ENCODE results near the gene MAPKAPK3. TPM values are rescaled to one million over a fixed set of nuclear protein-coding genes. Genes with fewer than 3 reads are reported as not detected.
A peak's percentile ranks its signal among the peaks of the same experiment; 100 is the strongest.

The MAPKAPK3 gene
- total and polyA plus RNA-seq, 7 experiments from 2014 or later: 26.7 to 196 (median 53.4) TPM

DNA sequence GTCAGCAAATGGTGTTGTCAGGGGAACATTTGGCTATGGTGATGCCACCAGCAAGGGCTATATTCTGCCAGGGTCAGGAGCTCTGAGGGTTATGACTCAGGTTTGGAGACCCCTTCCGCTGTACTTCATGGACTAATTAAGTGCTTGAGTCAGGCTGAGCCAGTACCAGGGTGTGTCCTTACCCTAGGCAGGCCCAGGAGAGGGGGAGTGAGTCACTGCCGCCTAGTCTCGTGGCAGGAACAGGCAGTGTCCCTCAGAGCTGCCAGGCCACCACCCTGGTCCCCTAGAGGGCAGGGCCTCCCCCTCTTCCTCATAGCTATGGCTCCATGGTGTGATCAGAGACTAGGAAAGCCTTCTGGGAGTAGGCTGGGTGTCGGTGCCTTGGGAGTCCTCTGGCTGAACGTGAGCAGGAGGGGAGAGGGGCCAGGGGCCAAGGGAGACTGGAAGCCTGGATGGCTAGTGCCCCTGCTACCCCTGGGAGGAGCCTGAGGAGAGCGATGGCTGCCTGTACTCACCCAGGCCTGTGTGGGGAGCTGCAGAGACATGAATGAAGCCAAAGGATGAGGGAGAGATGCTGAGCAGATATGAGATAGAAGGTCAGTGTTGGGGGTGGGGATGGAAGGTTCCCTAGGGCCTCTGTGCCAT, 10.6 kb downstream of the MAPKAPK3 start:
- H3K4me3 Mint-ChIP-seq: peak overlapping the region in 5 of 10 donors; percentile 19 to 45 (median 39)
- H3K27me3 Mint-ChIP-seq: no peaks in the 10 kb centered on the region
- peaks cover 0 to 31% (median 0%) of the 10 kb centered on the region in 5 donors for H3K36me3 Mint-ChIP-seq
- ATAC-seq (peak; percentile 90), DNase-seq (no peak)
- Histone ChIP-seq H3K27ac (ENCODE audit: low read depth, low read length) (no peak overlapping the region), H3K4me3 (ENCODE audit: low read length) (no peak overlapping the region), H3K36me3 (ENCODE audit: control insufficient read depth in 2 of 3, insufficient read depth in 3 of 3, low read length in 3 of 3) (no peaks in the 10 kb centered on the region), H3K9me3 (ENCODE audit: control insufficient read depth in 2 of 3, low read length in 3 of 3) (no peaks in the 10 kb centered on the region), H3K27me3 (ENCODE audit: control insufficient read depth in 2 of 2, insufficient read depth in 2 of 2, low read length in 2 of 2) (no peaks in the 10 kb centered on the region), H3K4me1 (ENCODE audit: control insufficient read depth in 2 of 2, insufficient read depth in 2 of 2, low read length in 2 of 2) (peaks cover 59 to 79% of the 10 kb centered on the region in 2 donors)
- ChIA-PET POLR2A (no interaction called here), CTCF (interaction anchor here (0.6 to 3.4 kb wide), 3 partner anchors 9 to 265 kb away, joined by 3 to 14 read pairs (median 3); no protein-coding TSS in a partner anchor)
- peaks cover 74 to 100% (median 94%) of the 10 kb centered on the region in 7 donors for H3K4me1 Mint-ChIP-seq
- peaks cover 0 to 2% (median 0%) of the 10 kb centered on the region in 11 donors for H3K9me3 Mint-ChIP-seq
- H3K27ac Mint-ChIP-seq: peak overlapping the region in 8 of 9 donors; percentile 1 to 75 (median 64)
- intact Hi-C loops (cut with micrococcal nuclease): no loop called here

DNA sequence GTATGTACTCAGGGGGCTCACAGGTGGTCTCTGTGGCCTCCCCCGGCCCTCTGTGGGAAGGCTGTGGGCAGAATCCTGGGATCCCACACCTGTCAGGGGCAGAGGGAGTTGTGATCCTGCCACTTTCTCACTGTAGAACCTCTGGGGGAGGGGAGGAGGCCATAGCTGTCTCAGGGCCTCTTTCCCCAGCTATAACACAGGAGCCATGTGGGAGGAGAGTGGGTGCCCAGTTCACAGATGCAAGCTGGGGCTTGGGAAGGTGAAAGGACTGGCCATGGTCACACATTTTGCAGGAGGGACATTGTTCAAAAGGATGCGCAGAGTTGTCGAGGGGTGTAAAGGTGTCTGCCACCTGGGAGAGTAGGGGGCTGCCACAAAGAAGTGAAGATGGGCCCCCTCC, 11.7 kb downstream of the MAPKAPK3 start:
- peak overlapping the region in 2 of 10 donors; percentile 20 to 53 for H3K4me3 Mint-ChIP-seq
- ChIA-PET CTCF (interaction anchor here (0.6 to 3.4 kb wide), 4 partner anchors 10 to 264 kb away, joined by 3 to 14 read pairs (median 4); no protein-coding TSS in a partner anchor), POLR2A (interaction anchor here (0.6 to 1.3 kb wide), 2 partner anchors 8 to 397 kb away, joined by 3 to 4 read pairs; no protein-coding TSS in a partner anchor)
- peaks cover 0 to 27% (median 0%) of the 10 kb centered on the region in 5 donors for H3K36me3 Mint-ChIP-seq
- Histone ChIP-seq H3K4me1 (ENCODE audit: control insufficient read depth in 2 of 2, insufficient read depth in 2 of 2, low read length in 2 of 2) (peaks cover 52 to 79% of the 10 kb centered on the region in 2 donors), H3K4me3 (ENCODE audit: low read length) (no peak overlapping the region), H3K9me3 (ENCODE audit: control insufficient read depth in 2 of 3, low read length in 3 of 3) (no peaks in the 10 kb centered on the region), H3K36me3 (ENCODE audit: control insufficient read depth in 2 of 3, insufficient read depth in 3 of 3, low read length in 3 of 3) (no peaks in the 10 kb centered on the region), H3K27ac (ENCODE audit: low read depth, low read length) (no peak overlapping the region), H3K27me3 (ENCODE audit: control insufficient read depth in 2 of 2, insufficient read depth in 2 of 2, low read length in 2 of 2) (no peaks in the 10 kb centered on the region)
- ATAC-seq (no peak), DNase-seq (no peak)
- H3K27me3 Mint-ChIP-seq: no peaks in the 10 kb centered on the region
- intact Hi-C loops (cut with micrococcal nuclease): no loop called here
- H3K4me1 Mint-ChIP-seq: peaks cover 73 to 100% (median 95%) of the 10 kb centered on the region in 7 donors
- H3K9me3 Mint-ChIP-seq: peaks cover 0 to 2% (median 0%) of the 10 kb centered on the region in 11 donors
- peak overlapping the region in 5 of 9 donors; percentile 32 to 73 (median 67) for H3K27ac Mint-ChIP-seq

DNA sequence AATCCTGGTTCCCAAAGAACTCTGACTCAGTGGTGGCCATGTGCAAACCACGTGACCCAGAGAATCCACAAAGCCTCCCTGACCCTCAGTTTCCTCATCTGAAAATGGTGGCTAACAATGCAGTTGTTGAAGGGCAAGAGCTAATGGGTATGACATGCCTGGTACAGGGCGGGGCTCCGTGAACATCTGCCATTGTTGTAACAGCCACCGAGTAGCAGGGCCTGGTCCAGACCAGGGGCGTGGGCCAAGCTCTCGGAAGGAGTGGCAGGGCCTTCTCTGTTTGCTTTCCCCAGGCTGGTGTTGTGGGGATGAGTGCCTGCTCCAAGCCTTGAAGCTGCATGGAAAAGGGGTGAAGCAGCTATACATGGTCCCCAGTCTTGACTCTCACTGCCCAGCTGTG, 13.4 kb downstream of the MAPKAPK3 start:
- ATAC-seq: no peak
- H3K4me1 Mint-ChIP-seq: peaks cover 66 to 96% (median 89%) of the 10 kb centered on the region in 7 donors
- Histone ChIP-seq H3K27ac (ENCODE audit: low read depth, low read length) (no peak overlapping the region), H3K9me3 (ENCODE audit: control insufficient read depth in 2 of 3, low read length in 3 of 3) (no peaks in the 10 kb centered on the region), H3K4me3 (ENCODE audit: low read length) (no peak overlapping the region), H3K27me3 (ENCODE audit: control insufficient read depth in 2 of 2, insufficient read depth in 2 of 2, low read length in 2 of 2) (no peaks in the 10 kb centered on the region), H3K4me1 (ENCODE audit: control insufficient read depth in 2 of 2, insufficient read depth in 2 of 2, low read length in 2 of 2) (peaks cover 36 to 61% of the 10 kb centered on the region in 2 donors), H3K36me3 (ENCODE audit: control insufficient read depth in 2 of 3, insufficient read depth in 3 of 3, low read length in 3 of 3) (no peaks in the 10 kb centered on the region)
- peaks cover 0 to 2% (median 0%) of the 10 kb centered on the region in 11 donors for H3K9me3 Mint-ChIP-seq
- POLR2A ChIA-PET: interaction anchor here (0.6 kb wide), 1 partner anchor 288 kb away, joined by 3 read pairs; no protein-coding TSS in a partner anchor
- intact Hi-C loops (cut with micrococcal nuclease): no loop called here
- H3K27me3 Mint-ChIP-seq: no peaks in the 10 kb centered on the region
- no peak for DNase-seq
- peak overlapping the region in 7 of 9 donors; percentile 20 to 72 (median 39) for H3K27ac Mint-ChIP-seq
- CTCF ChIA-PET: interaction anchor here (1.0 to 1.6 kb wide), 3 partner anchors 15 to 23 kb away, joined by 3 to 5 read pairs (median 5); no protein-coding TSS in a partner anchor
- peaks cover 0 to 24% (median 0%) of the 10 kb centered on the region in 5 donors for H3K36me3 Mint-ChIP-seq
- peak overlapping the region in 2 of 10 donors; percentile 34 to 42 for H3K4me3 Mint-ChIP-seq

DNA sequence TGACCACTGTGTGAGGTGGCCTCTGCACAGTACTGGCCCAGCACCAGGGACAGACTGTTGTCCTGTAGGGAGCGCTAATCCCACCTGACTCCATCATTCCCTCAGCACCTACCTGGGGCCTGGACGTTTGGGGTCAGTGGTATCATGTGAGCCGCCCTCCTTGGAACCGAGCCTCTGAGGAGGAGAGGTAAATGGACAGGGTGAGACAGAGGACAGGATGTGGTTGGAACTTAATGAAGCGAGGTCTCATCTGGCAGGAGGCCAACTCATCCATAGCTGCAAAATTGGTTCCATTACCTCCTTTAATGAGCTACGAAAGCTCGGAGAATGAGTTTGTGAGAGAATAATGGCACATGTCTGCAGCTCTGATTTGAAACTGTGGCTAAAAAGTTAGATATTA, 13.9 kb downstream of the MAPKAPK3 start:
- no peak overlapping the region for H3K27ac ChIP-seq (ENCODE audit: low read depth, low read length)
- H3K9me3 ChIP-seq (ENCODE audit: control insufficient read depth in 2 of 3, low read length in 3 of 3): no peaks in the 10 kb centered on the region
- peaks cover 0 to 22% (median 0%) of the 10 kb centered on the region in 5 donors for H3K36me3 Mint-ChIP-seq
- no peaks in the 10 kb centered on the region for H3K27me3 Mint-ChIP-seq
- ChIA-PET CTCF (interaction anchor here (1.2 kb wide), 1 partner anchor 22 kb away, joined by 5 read pairs; no protein-coding TSS in a partner anchor), POLR2A (no interaction called here)
- no peaks in the 10 kb centered on the region for H3K27me3 ChIP-seq (ENCODE audit: control insufficient read depth in 2 of 2, insufficient read depth in 2 of 2, low read length in 2 of 2)
- no peak for DNase-seq
- H3K9me3 Mint-ChIP-seq: peaks cover 0 to 2% (median 0%) of the 10 kb centered on the region in 11 donors
- peaks cover 36 to 57% of the 10 kb centered on the region in 2 donors for H3K4me1 ChIP-seq (ENCODE audit: control insufficient read depth in 2 of 2, insufficient read depth in 2 of 2, low read length in 2 of 2)
- peaks cover 66 to 95% (median 85%) of the 10 kb centered on the region in 7 donors for H3K4me1 Mint-ChIP-seq
- no peaks in the 10 kb centered on the region for H3K36me3 ChIP-seq (ENCODE audit: control insufficient read depth in 2 of 3, insufficient read depth in 3 of 3, low read length in 3 of 3)
- H3K4me3 Mint-ChIP-seq: peak overlapping the region in 2 of 10 donors; percentile 39 to 42
- no peak overlapping the region for H3K4me3 ChIP-seq (ENCODE audit: low read length)
- intact Hi-C loops (cut with micrococcal nuclease): no loop called here
- no peak for ATAC-seq
- peak overlapping the region in 8 of 9 donors; percentile 28 to 78 (median 69) for H3K27ac Mint-ChIP-seq

DNA sequence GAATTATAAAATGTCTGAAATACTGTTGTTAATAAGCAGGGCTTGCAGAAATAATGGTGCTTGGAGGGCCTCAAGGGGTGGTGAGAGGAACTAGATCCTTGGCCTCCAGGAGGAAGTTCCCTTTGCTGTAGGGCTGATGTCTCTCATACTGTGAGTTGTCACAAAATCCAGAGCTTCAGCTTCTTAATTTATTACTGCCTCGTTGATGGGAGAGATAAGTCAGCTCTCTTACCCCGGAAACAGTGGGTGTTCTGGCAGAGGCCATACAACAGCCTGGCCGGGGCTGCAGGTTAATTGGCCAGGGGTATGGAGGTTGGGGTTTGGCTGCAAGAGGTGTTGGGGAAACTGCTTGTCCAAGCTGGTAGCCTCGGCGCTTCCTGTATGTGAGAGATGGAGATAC, 15.5 kb downstream of the MAPKAPK3 start:
- CTCF ChIA-PET: interaction anchor here (0.6 to 1.3 kb wide), 3 partner anchors 13 to 41 kb away, joined by 3 to 6 read pairs (median 5); no protein-coding TSS in a partner anchor
- peak overlapping the region in 8 of 10 donors; percentile 3 to 59 (median 34) for H3K4me3 Mint-ChIP-seq
- H3K27me3 Mint-ChIP-seq: no peaks in the 10 kb centered on the region
- Histone ChIP-seq H3K4me1 (ENCODE audit: control insufficient read depth in 2 of 2, insufficient read depth in 2 of 2, low read length in 2 of 2) (peaks cover 35 to 52% of the 10 kb centered on the region in 2 donors), H3K27ac (ENCODE audit: low read depth, low read length) (peak overlapping the region; percentile 9), H3K27me3 (ENCODE audit: control insufficient read depth in 2 of 2, insufficient read depth in 2 of 2, low read length in 2 of 2) (no peaks in the 10 kb centered on the region), H3K4me3 (ENCODE audit: low read length) (no peak overlapping the region), H3K9me3 (ENCODE audit: control insufficient read depth in 2 of 3, low read length in 3 of 3) (no peaks in the 10 kb centered on the region), H3K36me3 (ENCODE audit: control insufficient read depth in 2 of 3, insufficient read depth in 3 of 3, low read length in 3 of 3) (no peaks in the 10 kb centered on the region)
- POLR2A ChIA-PET: interaction anchor here (1.0 to 1.7 kb wide), 2 partner anchors 8 to 11 kb away, joined by 3 to 6 read pairs; no protein-coding TSS in a partner anchor
- peaks cover 71 to 95% (median 87%) of the 10 kb centered on the region in 7 donors for H3K4me1 Mint-ChIP-seq
- DNase-seq: no peak
- peaks cover 0 to 24% (median 0%) of the 10 kb centered on the region in 5 donors for H3K36me3 Mint-ChIP-seq
- peak overlapping the region; percentile 41 to 92 (median 73) for H3K27ac Mint-ChIP-seq
- intact Hi-C loops (cut with micrococcal nuclease): loop anchor here in 1 of 2 donors (2.0 kb wide), 1 partner anchor 16 kb away; the partner anchor contains the start of gene MAPKAPK3
- peak; percentile 46 for ATAC-seq
- peaks cover 0 to 2% (median 0%) of the 10 kb centered on the region in 11 donors for H3K9me3 Mint-ChIP-seq

DNA sequence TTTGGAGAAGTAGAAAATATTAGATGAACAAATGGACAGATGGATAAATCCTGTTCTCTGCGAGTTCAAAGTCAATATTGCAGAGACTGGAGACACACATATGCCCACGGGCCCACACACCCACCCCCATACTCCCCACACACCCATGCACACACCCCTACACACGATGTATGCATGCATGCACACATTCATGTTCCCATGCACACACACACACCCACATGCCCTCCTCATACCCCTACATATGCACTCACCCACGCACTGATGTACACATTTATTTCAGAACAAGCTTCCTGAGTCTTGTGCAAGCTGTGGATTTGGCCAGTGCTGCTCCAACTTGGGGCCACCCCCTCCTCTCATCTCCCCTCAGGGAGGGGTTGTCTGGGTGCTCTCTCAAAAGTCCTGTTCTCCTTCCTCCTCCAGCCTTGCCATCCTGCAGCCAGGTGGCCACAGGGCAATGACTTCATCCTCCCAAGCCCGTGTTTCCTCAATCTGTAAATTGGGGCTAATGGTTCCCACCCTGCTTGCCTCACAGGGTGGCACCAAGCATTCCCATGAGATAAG, 16.4 kb downstream of the MAPKAPK3 start:
- Histone ChIP-seq H3K36me3 (ENCODE audit: control insufficient read depth in 2 of 3, insufficient read depth in 3 of 3, low read length in 3 of 3) (no peaks in the 10 kb centered on the region), H3K27ac (ENCODE audit: low read depth, low read length) (no peak overlapping the region), H3K9me3 (ENCODE audit: control insufficient read depth in 2 of 3, low read length in 3 of 3) (no peaks in the 10 kb centered on the region), H3K4me1 (ENCODE audit: control insufficient read depth in 2 of 2, insufficient read depth in 2 of 2, low read length in 2 of 2) (peaks cover 33 to 51% of the 10 kb centered on the region in 2 donors), H3K4me3 (ENCODE audit: low read length) (no peak overlapping the region), H3K27me3 (ENCODE audit: control insufficient read depth in 2 of 2, insufficient read depth in 2 of 2, low read length in 2 of 2) (no peaks in the 10 kb centered on the region)
- ATAC-seq (no peak), DNase-seq (no peak)
- Mint-ChIP-seq H3K27ac (peak overlapping the region; percentile 17 to 91 (median 73)), H3K4me1 (peaks cover 72 to 95% (median 88%) of the 10 kb centered on the region in 7 donors), H3K36me3 (peaks cover 0 to 17% (median 4%) of the 10 kb centered on the region in 5 donors), H3K9me3 (peaks cover 0 to 2% (median 0%) of the 10 kb centered on the region in 11 donors), H3K4me3 (peak overlapping the region in 5 of 10 donors; percentile 10 to 44 (median 18)), H3K27me3 (no peaks in the 10 kb centered on the region)
- POLR2A ChIA-PET: interaction anchor here (1.7 kb wide), 2 partner anchors 9 to 16 kb away, joined by 5 to 6 read pairs; partner anchors contain the start of gene MAPKAPK3
- CTCF ChIA-PET: interaction anchor here (0.9 kb wide), 1 partner anchor 17 kb away, joined by 4 read pairs; no protein-coding TSS in a partner anchor
- intact Hi-C loops (cut with micrococcal nuclease): loop anchor here in 1 of 2 donors (2.0 kb wide), 1 partner anchor 17 kb away; the partner anchor contains the start of gene MAPKAPK3

Measured in naive thymus-derived CD4-positive, alpha-beta T cell (primary cell).